NT2/D1 (cell line): ENCODE results near the gene SSR2.

ENCODE experiments used
- DNase-seq: peaks from one replicate; pipeline ENCODE4 v3.0.0-alpha.2; 2011; ENCODE audit warnings: low read depth, low spot score
- H3K27me3 ChIP-seq: 2 replicates; pipeline ENCODE4 v1.6.0; 2011; ENCODE audit warnings: mild to moderate bottlenecking; ENCODE audit not compliant: insufficient read length, insufficient read depth
- H3K36me3 ChIP-seq: 2 replicates; pipeline ENCODE4 v1.6.1; 2011; ENCODE audit warnings: mild to moderate bottlenecking, low read length, mixed read lengths; ENCODE audit not compliant: insufficient read depth, insufficient read length
- H3K4me1 ChIP-seq: 2 replicates; pipeline ENCODE4 v1.5.1; 2011; ENCODE audit not compliant: insufficient read depth, insufficient read length
- H3K4me3 ChIP-seq: 2 replicates; pipeline ENCODE4 v1.5.1; 2011; ENCODE audit warnings: low read depth; ENCODE audit not compliant: insufficient read length
- H3K9ac ChIP-seq: 2 replicates; pipeline ENCODE4 v1.6.0; 2011; ENCODE audit warnings: low read depth; ENCODE audit not compliant: insufficient read length
- H3K9me3 ChIP-seq: 2 replicates; pipeline ENCODE4 v1.5.1; 2011; ENCODE audit warnings: mild to moderate bottlenecking, low read length; ENCODE audit not compliant: insufficient read depth
- SUZ12 ChIP-seq: IDR thresholded peaks from 2 replicates; pipeline ENCODE4 v1.6.1; 2011; ENCODE audit not compliant: insufficient read length, insufficient read depth; ENCODE audit errors: extremely low read depth
- YY1 ChIP-seq: IDR thresholded peaks from 2 replicates; pipeline ENCODE4 v1.6.1; 2011; ENCODE audit not compliant: insufficient read length, insufficient read depth
- ZNF274 ChIP-seq: IDR thresholded peaks from 2 replicates; pipeline ENCODE4 v1.6.1; 2011; ENCODE audit warnings: mild to moderate bottlenecking, low read depth, low read length

SSR2 gene

DNA sequence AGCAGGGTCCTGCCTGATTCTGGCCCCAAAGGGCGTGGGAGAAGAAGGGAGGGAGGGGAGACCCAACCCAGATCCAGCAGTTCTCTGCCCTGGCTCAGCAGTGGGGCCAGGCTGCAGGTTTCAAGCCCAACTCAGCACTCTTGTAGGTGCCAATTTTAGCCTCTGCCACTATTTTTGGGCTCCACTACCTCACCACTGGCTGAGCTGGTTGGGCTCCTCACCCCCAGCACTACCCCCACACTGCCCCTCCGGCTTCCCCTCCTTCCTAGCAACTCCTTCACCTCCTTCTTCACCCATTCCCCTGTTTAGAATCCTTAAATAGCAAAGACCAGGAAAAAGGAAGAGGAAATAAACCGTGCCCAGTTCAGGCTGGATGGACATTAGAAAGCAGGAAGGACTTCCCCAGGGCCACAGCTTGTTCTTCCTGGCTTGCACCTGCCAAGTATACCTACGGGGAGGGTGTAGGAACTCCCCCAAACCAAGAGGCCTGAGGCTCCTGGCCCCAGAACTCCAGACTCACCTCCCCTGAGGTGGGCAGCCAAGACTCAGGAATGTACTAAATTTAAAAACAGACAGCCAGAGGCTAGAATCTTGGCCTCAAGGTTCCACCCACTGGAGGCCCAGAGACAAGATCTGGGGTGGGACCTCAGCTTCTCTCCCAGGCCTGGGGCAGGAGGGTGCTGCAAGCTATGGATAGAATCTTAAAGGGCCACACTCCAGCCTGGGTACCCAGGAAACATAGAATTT lies 41.0 kb downstream of the SSR2 start:
- peak overlapping the region; percentile 96 for H3K9ac ChIP-seq
- no peak for TF ChIP-seq ZNF274
- no peak for TF ChIP-seq YY1
- no peak for TF ChIP-seq SUZ12
- H3K9me3 ChIP-seq = no peaks in the 10 kb centered on the region
- peaks cover 6% of the 10 kb centered on the region for H3K36me3 ChIP-seq
- H3K4me3 ChIP-seq = peak overlapping the region; percentile 87
- H3K27me3 ChIP-seq = no peaks in the 10 kb centered on the region
- peaks cover 37% of the 10 kb centered on the region for H3K4me1 ChIP-seq
- DNase-seq = no peak

DNA sequence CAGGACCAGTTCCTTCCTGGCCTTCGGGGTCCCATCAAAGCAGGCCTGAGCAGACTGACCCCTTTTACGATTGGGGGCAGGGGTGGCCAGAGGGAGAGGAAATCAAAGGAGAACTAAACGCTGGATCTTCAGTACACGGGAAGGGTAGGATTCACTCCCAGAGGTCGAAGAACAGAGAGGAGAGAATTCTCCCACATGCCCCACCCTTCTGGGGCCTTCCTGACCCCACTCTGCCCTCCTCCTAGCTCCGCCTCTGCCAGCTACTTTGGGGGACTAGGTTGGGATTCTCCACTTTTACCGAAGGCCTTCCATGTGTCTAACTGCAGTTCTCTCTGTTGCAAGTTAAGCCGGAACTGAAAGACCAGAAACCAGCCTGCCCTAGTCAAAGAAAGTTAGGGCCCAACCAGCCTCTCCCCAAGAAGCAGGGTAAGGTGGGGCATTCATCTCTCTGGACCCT lies 41.8 kb downstream of the SSR2 start:
- Histone ChIP-seq H3K9me3 (no peaks in the 10 kb centered on the region), H3K9ac (peak overlapping the region; percentile 96), H3K4me3 (peak overlapping the region; percentile 87), H3K27me3 (no peaks in the 10 kb centered on the region), H3K36me3 (peaks cover 11% of the 10 kb centered on the region), H3K4me1 (peaks cover 44% of the 10 kb centered on the region)
- TF ChIP-seq SUZ12 (no peak), YY1 (no peak), ZNF274 (no peak)
- DNase-seq = no peak

DNA sequence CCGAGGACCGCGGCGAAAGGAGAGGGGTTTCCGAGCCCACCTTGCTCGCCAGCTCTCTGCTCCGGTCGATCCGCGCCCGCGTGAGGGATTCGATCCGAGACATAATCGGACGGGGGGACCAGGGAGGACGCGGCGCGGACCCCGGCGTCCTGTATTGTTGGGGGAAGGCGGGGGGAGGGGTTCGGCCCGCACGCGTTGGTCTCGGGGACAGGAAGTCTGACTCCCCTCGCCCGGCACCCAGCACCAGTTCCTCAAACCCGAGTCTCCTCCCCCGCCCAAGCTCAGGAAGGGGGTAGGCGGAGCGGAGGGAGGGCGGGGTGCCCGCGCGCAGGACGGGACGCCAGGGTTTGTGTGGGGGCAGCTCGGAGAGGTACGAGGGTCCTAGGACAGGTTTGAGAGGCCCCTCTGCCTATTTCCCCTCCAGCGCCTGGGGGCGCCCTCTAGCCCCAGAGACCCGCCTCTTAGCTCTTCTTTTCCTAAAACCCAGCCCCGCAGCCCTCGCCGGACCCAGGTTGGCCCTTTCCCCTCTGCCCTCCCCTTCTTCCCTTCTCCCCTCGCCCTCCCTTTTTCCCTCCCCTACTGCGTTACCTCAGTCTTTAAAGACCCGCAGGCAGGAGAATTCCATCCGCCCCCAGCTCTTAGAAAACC lies 42.3 kb downstream of the SSR2 start, which contains the start of gene ARHGEF2:
Gene ARHGEF2 (minus strand): TSS at position 223 of the 648 bp plus-strand sequence. CDS start 120 bp downstream, at position 103.
- Histone ChIP-seq H3K27me3 (no peaks in the 10 kb centered on the region), H3K9ac (peak within 1 kb of the TSS; percentile 96), H3K36me3 (peaks cover 15% of the 10 kb centered on the region), H3K4me3 (peak within 1 kb of the TSS; percentile 87), H3K4me1 (peaks cover 46% of the 10 kb centered on the region), H3K9me3 (no peaks in the 10 kb centered on the region)
- peak; percentile 91 for DNase-seq
- TF ChIP-seq YY1 = no peak
- TF ChIP-seq SUZ12 = no peak
- no peak for TF ChIP-seq ZNF274

DNA sequence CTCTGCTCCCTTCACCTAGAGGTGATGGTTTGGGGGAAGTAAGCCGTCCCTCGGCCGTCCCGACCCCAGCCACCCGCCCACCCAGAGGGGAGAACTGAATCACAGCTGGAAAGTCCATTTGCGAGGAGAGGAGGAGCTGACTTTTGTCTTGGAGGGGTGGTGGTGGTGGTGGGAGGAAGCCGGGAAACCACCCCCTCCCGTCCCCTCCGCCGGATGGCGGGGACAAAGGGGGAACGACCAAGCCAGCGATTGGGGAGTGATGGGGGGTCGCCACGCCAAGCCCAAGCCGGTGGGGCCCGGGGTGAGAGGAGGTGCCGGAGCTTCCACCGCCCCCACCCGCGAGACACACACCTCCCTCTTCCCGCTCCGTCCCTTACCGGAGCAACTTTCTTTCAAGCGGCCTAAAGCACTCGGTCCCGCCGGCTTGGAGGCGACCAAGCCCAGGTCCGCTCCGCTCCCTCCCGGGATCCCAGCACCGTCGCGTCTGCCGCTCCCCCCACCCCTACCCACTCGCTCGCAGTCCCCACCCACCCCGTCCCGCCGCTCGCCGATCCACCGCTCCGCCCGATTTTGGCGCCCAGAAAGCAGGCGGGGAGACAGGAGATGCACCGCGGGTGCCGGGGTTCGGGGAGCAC lies 42.9 kb downstream of the SSR2 start:
- no peaks in the 10 kb centered on the region for H3K27me3 ChIP-seq
- TF ChIP-seq SUZ12 = no peak
- no peak for TF ChIP-seq ZNF274
- no peak for TF ChIP-seq YY1
- peaks cover 42% of the 10 kb centered on the region for H3K4me1 ChIP-seq

DNA sequence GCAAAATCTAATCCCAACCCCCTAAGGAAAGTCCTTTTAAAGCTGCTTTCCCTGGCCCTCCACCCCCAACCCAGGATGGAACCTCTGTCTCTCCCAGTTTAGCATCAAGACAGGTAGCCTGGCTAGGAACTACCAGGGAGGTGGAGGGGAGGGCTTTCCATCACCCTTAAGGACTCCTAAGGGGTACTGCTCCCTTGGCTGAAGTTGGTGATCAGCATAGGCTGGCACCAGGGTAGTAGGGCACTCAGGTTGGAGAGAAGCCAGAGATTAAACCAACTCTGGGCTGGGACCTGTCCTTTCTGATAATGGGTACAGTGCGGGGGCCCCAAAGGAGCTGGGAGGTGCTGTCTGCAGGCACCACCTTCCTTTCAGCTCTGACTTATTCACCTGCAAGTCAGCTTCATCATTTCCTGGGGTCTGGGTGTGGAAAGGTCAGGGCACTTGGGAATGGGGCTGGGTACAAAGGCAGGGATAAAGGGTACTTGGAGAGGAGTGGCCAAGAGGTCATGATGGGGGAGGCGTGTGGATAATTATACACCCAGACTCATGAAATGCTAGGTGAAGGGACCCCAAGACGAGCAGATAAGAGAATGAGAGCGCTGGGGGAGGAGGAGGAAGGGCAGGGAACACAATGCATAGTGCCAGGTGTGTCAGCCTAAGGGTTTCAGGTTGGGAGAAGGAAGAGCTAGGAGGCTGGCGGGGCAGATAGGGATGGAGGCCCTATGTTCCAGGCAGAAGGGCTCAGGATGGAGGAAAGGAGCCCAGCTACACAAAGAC lies 43.6 kb downstream of the SSR2 start:
- TF ChIP-seq YY1 (no peak), SUZ12 (no peak), ZNF274 (no peak)
- Histone ChIP-seq H3K36me3 (peaks cover 21% of the 10 kb centered on the region), H3K4me3 (peak overlapping the region; percentile 87), H3K9ac (peak overlapping the region; percentile 96), H3K4me1 (peaks cover 45% of the 10 kb centered on the region), H3K27me3 (no peaks in the 10 kb centered on the region), H3K9me3 (no peaks in the 10 kb centered on the region)
- no peak for DNase-seq

More for the DNA sequence above, 42.9 kb downstream of the SSR2 start:
- peak overlapping the region; percentile 96 for H3K9ac ChIP-seq
- peaks cover 19% of the 10 kb centered on the region for H3K36me3 ChIP-seq
- no peaks in the 10 kb centered on the region for H3K9me3 ChIP-seq
- no peak for DNase-seq
- peak overlapping the region; percentile 87 for H3K4me3 ChIP-seq

DNA sequence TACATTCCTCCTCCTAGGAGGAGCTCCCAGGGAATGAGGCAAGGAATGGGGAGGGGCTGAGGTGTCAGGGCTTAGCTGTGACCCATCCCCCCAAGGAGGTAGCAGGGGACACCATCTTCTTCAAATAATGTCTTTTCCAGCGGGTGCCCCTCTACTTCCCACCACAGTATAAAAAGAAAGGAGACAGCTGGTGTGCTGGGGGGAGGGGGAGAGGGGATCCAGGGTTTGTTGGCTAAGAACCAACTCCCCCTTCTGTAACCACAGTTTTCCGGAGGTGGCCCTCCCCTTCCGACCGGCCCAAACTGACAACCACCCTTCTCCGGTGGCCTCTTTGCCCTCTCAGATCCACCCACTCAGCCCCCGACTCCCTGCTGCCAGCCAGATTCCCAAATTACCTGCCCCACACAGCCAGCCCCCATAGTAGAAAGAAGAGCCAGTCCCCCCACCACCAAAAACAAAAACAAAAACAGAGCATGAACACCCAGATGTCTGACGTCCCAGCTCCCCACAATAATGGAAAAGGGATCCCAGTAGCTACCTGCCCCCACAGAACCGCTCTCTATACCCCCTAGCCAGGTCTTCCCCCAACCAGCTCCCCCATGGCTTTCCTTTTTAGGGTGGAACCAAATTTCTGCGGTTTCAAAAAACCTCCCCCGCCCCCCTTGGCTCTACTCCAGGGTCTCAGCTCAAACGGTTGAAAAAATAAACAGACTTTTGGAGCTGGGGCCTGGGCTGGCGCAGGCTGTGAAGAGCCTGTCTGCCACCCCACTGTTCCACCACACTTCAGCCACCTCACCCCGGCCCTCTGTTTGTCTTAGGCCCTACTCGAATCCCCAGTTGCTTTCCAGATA lies 44.5 kb downstream of the SSR2 start:
- Histone ChIP-seq H3K4me3 (peak overlapping the region; percentile 87), H3K36me3 (peaks cover 22% of the 10 kb centered on the region), H3K27me3 (no peaks in the 10 kb centered on the region), H3K9ac (peak overlapping the region; percentile 96), H3K4me1 (peaks cover 44% of the 10 kb centered on the region), H3K9me3 (no peaks in the 10 kb centered on the region)
- TF ChIP-seq SUZ12 (no peak), ZNF274 (no peak), YY1 (no peak)
- DNase-seq = peak; percentile 81
